ENCODE results near the gene ZNF628. TPM values are rescaled to one million over a fixed set of nuclear protein-coding genes. Genes with fewer than 3 reads are reported as not detected.
A peak's percentile ranks its signal among the peaks of the same experiment; 100 is the strongest.

ZNF628 gene
- total RNA-seq, 1 donor from 2014 or later = 9.0 TPM

DNA sequence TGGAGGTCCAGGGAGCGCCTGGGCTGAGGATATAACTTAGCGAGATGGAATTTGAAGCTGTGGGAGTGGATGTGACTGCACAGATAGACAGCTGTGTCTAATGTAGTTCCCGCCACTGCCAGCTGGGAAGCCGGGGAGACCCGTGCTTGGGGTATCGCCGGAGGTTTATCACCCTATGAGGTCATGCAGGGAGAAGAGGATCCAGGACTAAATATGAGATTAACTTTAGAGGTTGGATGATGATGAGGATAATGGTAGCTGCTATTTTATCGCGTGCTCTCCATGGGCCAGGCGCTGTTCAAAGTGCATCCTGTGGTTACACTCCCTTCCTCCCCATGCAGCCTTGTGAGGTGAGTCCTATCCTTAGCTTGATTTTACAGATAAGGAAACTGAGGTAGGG is 31.7 kb downstream of the ZNF628 start:
- DNase-seq (ENCODE audit: low spot score) (no peak), ATAC-seq (no peak)
- intact Hi-C loops (cut with DNase I) = no loop called here

DNA sequence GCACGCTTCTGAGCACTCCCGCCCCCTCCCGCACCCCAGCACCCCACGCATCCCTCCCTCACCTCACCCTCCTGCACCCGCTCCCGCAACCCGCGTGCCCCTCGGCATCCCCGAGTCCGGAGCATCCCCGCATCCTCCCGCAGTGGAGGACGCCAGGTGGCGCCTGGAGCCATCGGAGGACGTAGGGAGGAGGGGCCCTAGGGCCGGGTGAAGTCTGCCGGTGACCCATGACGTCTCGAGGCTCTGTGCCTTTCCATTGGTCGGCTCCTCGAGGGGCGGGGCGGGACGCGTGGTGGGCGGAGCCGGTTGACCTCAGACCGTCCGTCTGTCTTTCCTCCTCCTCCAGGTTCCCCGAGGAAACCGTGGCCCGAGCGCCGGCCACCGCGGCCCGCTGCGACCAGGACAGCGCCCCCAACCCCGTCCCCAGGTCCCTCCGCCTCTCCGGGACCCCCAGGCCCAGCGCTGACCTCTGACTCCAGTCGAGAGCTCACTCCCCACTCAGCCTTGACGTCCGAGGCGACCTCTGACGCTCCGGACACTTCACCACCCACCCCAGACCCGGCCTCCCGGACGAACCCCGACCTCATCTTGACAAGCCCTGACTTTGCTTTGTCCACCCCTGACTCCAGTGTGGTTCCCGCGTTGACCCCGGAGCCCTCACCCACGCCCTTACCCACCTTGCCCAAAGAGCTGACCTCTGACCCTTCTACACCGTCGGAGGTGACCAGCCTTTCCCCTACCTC is 40.6 kb downstream of the ZNF628 start:
- ATAC-seq = peak; percentile 99
- intact Hi-C loops (cut with DNase I) = loop anchor here (10.0 kb wide), 1 partner anchor 68 kb away; the partner anchor contains the start of gene ZNF579

DNA sequence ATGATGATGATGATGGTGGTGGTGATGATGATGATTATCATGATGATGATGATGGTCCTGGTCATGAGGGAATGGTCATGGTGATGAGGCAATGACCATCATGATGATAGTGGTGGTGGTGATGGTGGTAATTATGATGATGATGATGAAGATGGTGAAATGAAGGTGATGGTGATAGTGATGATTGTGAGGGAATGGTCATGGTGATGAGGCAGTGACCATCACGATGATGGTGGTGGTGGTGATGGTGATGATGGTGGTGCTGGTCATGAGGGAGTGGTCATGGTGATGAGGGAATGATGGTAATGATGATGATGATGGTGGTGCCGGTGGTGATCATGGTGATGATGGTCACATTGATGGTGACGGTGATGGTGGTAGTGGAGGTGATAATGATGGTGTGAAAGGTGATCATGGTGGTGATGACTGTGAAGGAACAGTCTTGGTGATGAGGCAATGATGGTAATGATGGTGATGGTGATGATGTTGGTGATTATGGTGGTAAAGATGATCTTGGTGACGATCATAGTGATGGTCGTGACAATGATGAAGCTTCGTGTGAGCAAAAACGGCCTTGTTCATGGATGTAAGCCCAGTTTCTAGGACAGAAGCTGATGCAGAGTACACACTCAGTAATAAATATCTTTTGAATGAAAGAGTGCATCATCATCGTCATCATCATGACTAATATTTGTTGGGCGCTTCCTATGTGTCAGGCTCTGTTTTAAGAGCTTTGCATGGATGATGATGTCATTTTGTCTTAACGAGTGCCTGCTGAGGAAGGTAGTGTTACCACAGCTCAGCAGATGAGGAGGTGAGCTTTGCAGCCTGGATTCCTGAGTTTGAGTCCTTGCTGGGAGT is 43.3 kb downstream of the ZNF628 start:
- intact Hi-C loops (cut with DNase I) = loop anchor here (10.0 kb wide), 1 partner anchor 65 kb away; the partner anchor contains the start of gene ZNF579
- ATAC-seq = no peak

More for the DNA sequence above, 40.6 kb downstream of the ZNF628 start:
- peak; percentile 97 for DNase-seq (ENCODE audit: low spot score)

GRCh38 chr19:55520691-55521292 is 44.4 kb downstream of the ZNF628 start:
- intact Hi-C loops (cut with DNase I) = no loop called here
- ATAC-seq = no peak
- no peak for DNase-seq (ENCODE audit: low spot score)

More for the DNA sequence above, 43.3 kb downstream of the ZNF628 start:
- no peak for DNase-seq (ENCODE audit: low spot score)

GRCh38 chr19:55525289-55526101 is 49.1 kb downstream of the ZNF628 start:
- ATAC-seq (no peak), DNase-seq (ENCODE audit: low spot score) (no peak)
- intact Hi-C loops (cut with DNase I) = no loop called here

GRCh38 chr19:55526216-55527196 is 50.1 kb downstream of the ZNF628 start:
- no peak for ATAC-seq
- DNase-seq (ENCODE audit: low spot score) = no peak

GRCh38 chr19:55527197-55528029 is 51.0 kb downstream of the ZNF628 start:
- intact Hi-C loops (cut with DNase I) = no loop called here
- DNase-seq (ENCODE audit: low spot score) (no peak), ATAC-seq (no peak)

More at GRCh38 chr19:55526216-55527196, 50.1 kb downstream of the ZNF628 start:
- intact Hi-C loops (cut with DNase I) = no loop called here

DNA sequence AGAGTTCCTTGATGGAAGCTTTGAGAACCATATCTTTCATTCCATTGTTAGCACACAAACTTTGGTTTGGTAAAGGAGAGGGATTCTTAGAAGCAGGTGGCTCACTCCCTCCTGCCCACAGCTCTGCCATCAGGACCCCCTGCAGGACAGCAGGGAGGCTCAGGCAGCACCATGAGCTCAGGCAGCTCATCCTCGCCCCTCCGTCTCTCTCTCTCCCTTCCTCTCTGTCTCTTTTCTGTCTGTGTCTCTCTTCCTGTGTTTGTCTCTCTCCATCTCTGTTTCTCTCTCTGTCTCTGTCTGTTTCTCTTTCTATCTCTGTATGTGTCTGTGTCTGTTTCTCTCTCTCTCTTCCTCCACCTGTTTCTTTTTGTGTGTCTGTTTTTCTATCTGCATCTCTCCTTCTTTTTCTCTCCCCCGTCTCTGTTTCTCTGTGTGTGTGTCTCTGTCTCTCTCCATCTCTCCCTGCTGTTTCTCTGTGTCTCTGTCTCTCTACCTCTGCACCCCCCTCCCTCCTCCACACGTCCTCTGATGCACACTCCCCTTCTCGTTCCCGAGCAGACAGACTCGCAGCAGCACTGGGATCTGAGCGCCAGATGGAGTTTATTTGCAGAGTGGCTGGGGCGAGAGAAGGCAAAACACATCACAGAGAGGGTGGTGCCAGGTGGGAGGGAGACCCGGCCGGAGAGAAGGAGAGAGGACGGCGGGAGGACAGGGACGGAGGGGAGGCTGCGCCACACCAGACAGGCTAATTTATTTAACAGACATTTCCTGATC is 51.8 kb downstream of the ZNF628 start:
- ATAC-seq (no peak), DNase-seq (ENCODE audit: low spot score) (no peak)
- intact Hi-C loops (cut with DNase I) = no loop called here

- ATAC-seq (no peak), DNase-seq (ENCODE audit: low spot score) (no peak)
- intact Hi-C loops (cut with DNase I) = no loop called here
These were observed 53.3 kb downstream of the ZNF628 start for GRCh38 chr19:55529636-55530234.

DNA sequence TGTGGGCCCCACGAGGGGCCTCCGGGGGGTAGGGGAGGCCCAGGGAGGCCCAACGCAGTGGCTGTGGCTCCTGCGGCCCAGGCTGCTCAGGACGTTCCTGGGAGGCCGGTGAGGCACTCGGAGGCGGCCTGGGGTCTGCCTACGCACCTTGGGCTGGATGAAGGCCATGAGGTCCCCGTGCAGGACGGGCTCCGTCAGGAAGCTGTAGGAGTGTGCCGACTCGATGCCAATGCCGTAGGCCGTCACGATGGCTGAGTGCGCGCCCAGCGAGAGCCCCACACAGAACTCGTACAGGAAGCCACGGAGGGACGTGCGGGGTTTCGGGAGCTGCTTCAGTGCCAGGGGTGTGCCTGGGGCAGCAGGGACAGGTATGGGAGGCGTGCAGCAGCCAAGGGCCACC is 54.6 kb downstream of the ZNF628 start:
- DNase-seq (ENCODE audit: low spot score) (no peak), ATAC-seq (no peak)
- intact Hi-C loops (cut with DNase I) = no loop called here

Other genes starting within 250 kb of the ZNF628 start
- gene TMEM86B, start 247.9 kb upstream of the ZNF628 start, total RNA-seq = 6.0 TPM
- 40.4 TPM for gene PPP6R1, start 217.6 kb upstream of the ZNF628 start, total RNA-seq
- gene HSPBP1, start 196.5 kb upstream of the ZNF628 start, total RNA-seq = 16.1 TPM
- gene BRSK1, start 192.6 kb upstream of the ZNF628 start, total RNA-seq = 6.5 TPM
- gene TMEM150B, start 151.3 kb upstream of the ZNF628 start, total RNA-seq = 5.1 TPM
- gene KMT5C, start 136.7 kb upstream of the ZNF628 start, total RNA-seq = 18.1 TPM
- gene COX6B2, start 121.9 kb upstream of the ZNF628 start, total RNA-seq = 0.31 TPM
- gene GARIN5B, start 113.4 kb upstream of the ZNF628 start, total RNA-seq = not detected
- gene IL11, start 106.2 kb upstream of the ZNF628 start, total RNA-seq = 0.45 TPM
- gene TMEM190, start 99.8 kb upstream of the ZNF628 start, total RNA-seq = not detected
- gene TMEM238, start 92.3 kb upstream of the ZNF628 start, total RNA-seq = 2.9 TPM
- 902 TPM for gene RPL28, start 90.7 kb upstream of the ZNF628 start, total RNA-seq
- 17.1 TPM for gene UBE2S, start 68.8 kb upstream of the ZNF628 start, total RNA-seq
- gene SHISA7, start 33.3 kb upstream of the ZNF628 start, total RNA-seq = 9.0 TPM
- gene ISOC2, start 15.0 kb upstream of the ZNF628 start, total RNA-seq = 35.7 TPM
- gene C19orf85, start 11.9 kb upstream of the ZNF628 start, total RNA-seq = not detected
- gene NAT14, start 8.6 kb downstream of the ZNF628 start, total RNA-seq = 11.5 TPM
- gene SSC5D, start 11.8 kb downstream of the ZNF628 start, total RNA-seq = 13.5 TPM
- gene SBK2, start 60.5 kb downstream of the ZNF628 start, total RNA-seq = not detected
- gene SBK3, start 68.9 kb downstream of the ZNF628 start, total RNA-seq = 0.53 TPM
- 14.3 TPM for gene ZNF579, start 104.2 kb downstream of the ZNF628 start, total RNA-seq
- 11.7 TPM for gene FIZ1, start 122.9 kb downstream of the ZNF628 start, total RNA-seq
- 18.9 TPM for gene ZNF524, start 123.7 kb downstream of the ZNF628 start, total RNA-seq
- gene ZNF865, start 129.0 kb downstream of the ZNF628 start, total RNA-seq = 15.9 TPM
- 4.0 TPM for gene ZNF784, start 147.9 kb downstream of the ZNF628 start, total RNA-seq
- gene ZNF580, start 164.4 kb downstream of the ZNF628 start, total RNA-seq = 42.2 TPM
- 17.2 TPM for gene ZNF581, start 167.0 kb downstream of the ZNF628 start, total RNA-seq
- gene CCDC106, start 171.6 kb downstream of the ZNF628 start, total RNA-seq = 14.0 TPM
- gene U2AF2, start 178.4 kb downstream of the ZNF628 start, total RNA-seq = 127 TPM
- gene EPN1, start 198.6 kb downstream of the ZNF628 start, total RNA-seq = 87.6 TPM

Measured in sciatic nerve (tissue), 2 donors.